Fibroblast of skin of right biceps (primary cell): ENCODE measurements around the gene STXBP5.
A peak's percentile ranks its signal among the peaks of the same experiment; 100 is the strongest.

ENCODE experiments used
- DNase-seq: peaks from one replicate; pipeline ENCODE4 v3.0.0-alpha.2; 2013

Gene STXBP5

GRCh38 chr6:147179809-147180208, 24.4 kb upstream of the STXBP5 start:
- DNase-seq = no peak

- no peak for DNase-seq
These were observed 23.3 kb upstream of the STXBP5 start for GRCh38 chr6:147180926-147181325.

GRCh38 chr6:147184379-147184778, 19.8 kb upstream of the STXBP5 start:
- DNase-seq = no peak

- DNase-seq = no peak
These were observed 19.0 kb upstream of the STXBP5 start for GRCh38 chr6:147185216-147185615.

- no peak for DNase-seq
These were observed 13.7 kb upstream of the STXBP5 start for GRCh38 chr6:147190556-147190955.

GRCh38 chr6:147192278-147192911, 11.8 kb upstream of the STXBP5 start:
- no peak for DNase-seq

- peak; percentile 61 for DNase-seq
These were observed 9.4 kb upstream of the STXBP5 start for GRCh38 chr6:147194652-147195411.

- DNase-seq = no peak
These were observed 8.7 kb upstream of the STXBP5 start for GRCh38 chr6:147195510-147195909.

GRCh38 chr6:147195987-147196386, 8.2 kb upstream of the STXBP5 start:
- DNase-seq = no peak

GRCh38 chr6:147200711-147201110, 3.5 kb upstream of the STXBP5 start:
- no peak for DNase-seq

- DNase-seq = peak; percentile 40
These were observed 2.2 kb upstream of the STXBP5 start for GRCh38 chr6:147201885-147202515.

GRCh38 chr6:147202516-147203310, 1.5 kb upstream of the STXBP5 start:
- DNase-seq = peak; percentile 97

GRCh38 chr6:147203311-147204059, 732 bp upstream of the STXBP5 start:
- peak; percentile 84 for DNase-seq

- DNase-seq = no peak
These were observed 660 bp downstream of the STXBP5 start for GRCh38 chr6:147204843-147205311.

GRCh38 chr6:147205690-147206600, 1.7 kb downstream of the STXBP5 start:
- DNase-seq = no peak

GRCh38 chr6:147207351-147207750, 3.1 kb downstream of the STXBP5 start:
- no peak for DNase-seq

GRCh38 chr6:147207837-147208754, 3.9 kb downstream of the STXBP5 start:
- DNase-seq = no peak

GRCh38 chr6:147209762-147210449, 5.7 kb downstream of the STXBP5 start:
- DNase-seq = no peak

- DNase-seq = no peak
These were observed 7.1 kb downstream of the STXBP5 start for GRCh38 chr6:147211349-147211748.
